Activated CD4-positive, alpha-beta T cell treated with anti-CD3 and anti-CD28 coated beads for 36 hours (primary cell): ENCODE measurements around the gene FLNB. TPM values are rescaled to one million over a fixed set of nuclear protein-coding genes. Genes with fewer than 3 reads are reported as not detected.

Experiments
- ATAC-seq: fragments of 200-7000 bp; cut with Tn5 transposase; one replicate; pipeline ENCODE4 v1.10.0; 2021; ENCODE audit warnings: mild to moderate bottlenecking, moderate library complexity
- CTCF ChIA-PET: fragments of 350-600 bp; sonication (Branson Sonifier 250); formaldehyde crosslinking; loops from one replicate; lab custom pipeline; 2021; ENCODE audit warnings: antibody characterized with exemption; lab: Charles Lee
- POLR2A ChIA-PET: fragments of 350-600 bp; sonication (Branson Sonifier 250); formaldehyde crosslinking; loops from one replicate; lab custom pipeline; 2021; ENCODE audit warnings: antibody characterized with exemption, inconsistent platforms; lab: Charles Lee
- DNase-seq: peaks from one replicate; pipeline ENCODE4 v3.0.0-alpha.2; 2020
- H3K27ac Mint-ChIP-seq: one replicate; pipeline ENCODE4 v1.8.0; 2021; ENCODE audit warnings: mixed read lengths
- H3K27me3 Mint-ChIP-seq: one replicate; pipeline ENCODE4 v1.8.0; 2021; ENCODE audit warnings: mixed read lengths
- H3K36me3 Mint-ChIP-seq: one replicate; pipeline ENCODE4 v1.8.0; 2021; ENCODE audit warnings: low read depth, mixed read lengths
- H3K4me1 Mint-ChIP-seq: one replicate; pipeline ENCODE4 v1.8.0; 2021; ENCODE audit warnings: mixed read lengths
- H3K4me3 Mint-ChIP-seq: one replicate; pipeline ENCODE4 v1.8.0; 2021; ENCODE audit warnings: mild to moderate bottlenecking, moderate library complexity, mixed read lengths
- H3K9me3 Mint-ChIP-seq: one replicate; pipeline ENCODE4 v1.8.0; 2021; ENCODE audit warnings: low read depth, mixed read lengths
- intact Hi-C, 2 experiments: fragments of 100-400 bp; cut with DNase I in 1 of 2; cut with micrococcal nuclease in 1 of 2; formaldehyde crosslinking; loops; one replicate each; pipeline versions ENCODE4 v1.14.2 to v1.15.1; 2022 to 2024; cut with DNase I, micrococcal nuclease
- total RNA-seq, 2 experiments: library from RNA; stranded (reverse); gene quantifications; one replicate each; pipeline ENCODE4 v1.2.3, GENCODE V29; 2021

Gene FLNB
- total RNA-seq, 2 experiments from 2014 or later = 25.4 to 29.1 TPM

GRCh38 chr3:58112185-58112535 is 103.9 kb downstream of the FLNB start:
- intact Hi-C loops = no loop called here
- Mint-ChIP-seq H3K36me3 (peaks cover 27% of the 10 kb centered on the region), H3K27me3 (no peaks in the 10 kb centered on the region), H3K4me1 (peaks cover 27% of the 10 kb centered on the region), H3K4me3 (no peak overlapping the region), H3K27ac (no peak overlapping the region), H3K9me3 (no peaks in the 10 kb centered on the region)
- no peak for DNase-seq
- ChIA-PET POLR2A (no interaction called here), CTCF (no interaction called here)
- no peak for ATAC-seq

DNA sequence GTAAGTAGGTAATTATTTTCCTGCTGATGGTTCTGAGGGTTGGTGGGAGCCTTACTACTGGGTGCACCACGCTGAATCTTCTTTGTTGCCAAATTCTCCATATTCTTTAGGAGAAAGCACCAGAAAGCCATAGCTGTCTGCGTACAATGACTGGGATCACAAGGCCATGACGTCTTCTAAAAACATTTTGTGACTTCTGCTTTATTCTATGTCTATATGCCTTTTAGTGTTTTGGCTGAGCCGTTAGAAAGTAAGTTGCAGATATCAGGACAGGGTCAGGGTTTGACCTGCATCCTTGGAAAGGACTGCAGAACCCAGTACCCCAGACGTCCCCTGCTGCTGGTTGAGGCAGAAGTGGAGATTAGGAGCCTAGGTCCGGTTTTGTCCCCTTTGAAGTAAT is 107.0 kb downstream of the FLNB start:
- H3K27ac Mint-ChIP-seq = no peak overlapping the region
- ChIA-PET POLR2A (no interaction called here), CTCF (interaction anchor here (1.0 kb wide), 1 partner anchor 51 kb away, joined by 3 read pairs; no protein-coding TSS in a partner anchor)
- no peaks in the 10 kb centered on the region for H3K27me3 Mint-ChIP-seq
- no peaks in the 10 kb centered on the region for H3K9me3 Mint-ChIP-seq
- DNase-seq (no peak), ATAC-seq (no peak)
- H3K4me3 Mint-ChIP-seq = no peak overlapping the region
- H3K4me1 Mint-ChIP-seq = peaks cover 29% of the 10 kb centered on the region
- H3K36me3 Mint-ChIP-seq = peaks cover 21% of the 10 kb centered on the region
- intact Hi-C loops = no loop called here

DNA sequence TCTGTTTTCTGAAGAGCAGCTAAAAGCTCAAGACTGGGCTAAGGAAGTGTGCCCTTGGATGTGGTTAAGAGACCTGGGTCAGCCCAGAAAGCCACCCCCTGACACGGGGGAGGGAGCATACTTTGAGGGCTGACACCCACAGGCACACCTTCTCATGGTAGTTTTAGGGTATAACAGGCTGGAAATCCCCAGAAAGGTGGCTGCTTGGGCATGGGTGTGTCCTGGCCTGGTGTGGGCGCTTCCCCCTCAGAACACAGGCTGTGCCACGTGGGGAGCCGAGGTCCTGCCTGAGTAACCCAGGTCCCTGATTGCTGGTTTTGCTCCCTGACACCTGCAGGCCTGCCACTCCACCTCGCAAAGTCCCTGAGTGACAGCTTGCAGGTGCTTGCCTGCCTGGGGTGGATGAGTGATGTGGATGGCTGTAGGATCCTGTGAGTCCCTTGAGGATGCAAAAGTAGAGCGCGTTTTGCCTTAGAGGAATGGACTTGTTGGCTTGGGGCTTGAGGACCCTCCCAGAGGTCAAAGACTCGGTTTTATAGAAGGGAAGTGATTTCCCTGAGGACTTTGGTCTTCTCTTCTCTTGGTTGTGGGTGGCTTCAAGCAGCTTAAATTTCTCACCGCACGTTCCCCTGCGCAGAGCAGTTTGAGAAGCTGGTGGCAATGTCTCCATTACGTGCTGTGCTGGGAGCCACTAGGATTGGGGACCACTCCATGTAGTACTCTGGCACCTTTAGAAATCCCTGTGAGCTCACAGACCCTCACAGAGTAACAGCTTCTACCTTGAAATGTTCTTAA is 108.1 kb downstream of the FLNB start:
- ATAC-seq (peak; percentile 79), DNase-seq (peak; percentile 52)
- CTCF ChIA-PET = no interaction called here
- Mint-ChIP-seq H3K4me1 (peaks cover 29% of the 10 kb centered on the region), H3K27ac (peak overlapping the region; percentile 26), H3K9me3 (no peaks in the 10 kb centered on the region), H3K4me3 (no peak overlapping the region), H3K36me3 (peaks cover 21% of the 10 kb centered on the region), H3K27me3 (no peaks in the 10 kb centered on the region)
- POLR2A ChIA-PET = no interaction called here
- intact Hi-C loops = no loop called here

GRCh38 chr3:58116985-58117384 is 108.8 kb downstream of the FLNB start:
- peaks cover 29% of the 10 kb centered on the region for H3K4me1 Mint-ChIP-seq
- DNase-seq = no peak
- no peaks in the 10 kb centered on the region for H3K9me3 Mint-ChIP-seq
- peaks cover 21% of the 10 kb centered on the region for H3K36me3 Mint-ChIP-seq
- H3K27ac Mint-ChIP-seq = no peak overlapping the region
- POLR2A ChIA-PET = interaction anchor here (0.7 kb wide), 1 partner anchor 17 kb away, joined by 3 read pairs; no protein-coding TSS in a partner anchor
- ATAC-seq = no peak
- no peaks in the 10 kb centered on the region for H3K27me3 Mint-ChIP-seq
- intact Hi-C loops = no loop called here
- CTCF ChIA-PET = interaction anchor here (0.8 kb wide), 1 partner anchor 331 kb away, joined by 4 read pairs; no protein-coding TSS in a partner anchor
- H3K4me3 Mint-ChIP-seq = no peak overlapping the region

DNA sequence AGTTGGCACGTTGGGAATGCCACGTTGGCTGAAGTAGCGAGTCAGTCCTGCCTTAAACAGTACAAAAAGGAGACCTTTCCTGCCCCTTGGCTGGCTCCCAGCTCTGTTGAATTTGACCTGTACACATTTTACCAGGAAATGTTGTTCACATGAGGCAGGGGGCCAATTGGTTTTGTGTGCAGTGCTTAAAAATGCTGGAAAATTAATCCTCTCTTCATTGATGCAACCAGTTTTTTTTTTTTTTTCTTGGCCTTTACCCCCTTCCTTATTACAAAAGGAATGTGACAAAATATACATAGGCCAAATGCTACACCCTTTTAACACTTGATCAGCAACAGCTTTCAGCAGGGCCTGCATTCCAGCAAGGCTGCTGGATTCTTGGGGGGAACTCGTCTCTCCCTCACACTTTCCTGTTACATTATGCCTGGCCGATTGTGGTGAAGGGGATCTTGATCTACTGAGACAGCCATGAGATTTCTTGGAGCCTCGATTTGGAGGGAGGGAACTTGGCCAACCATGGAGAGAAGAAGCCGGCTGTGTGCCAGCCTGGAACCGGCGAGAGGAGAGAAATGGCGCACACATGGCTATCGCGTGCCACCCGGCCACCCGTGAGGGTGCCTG is 109.4 kb downstream of the FLNB start:
- Mint-ChIP-seq H3K27ac (no peak overlapping the region), H3K4me1 (peaks cover 26% of the 10 kb centered on the region)
- intact Hi-C loops = no loop called here

GRCh38 chr3:58119186-58119585 is 111.0 kb downstream of the FLNB start:
- POLR2A ChIA-PET = no interaction called here

More for the DNA sequence above, 109.4 kb downstream of the FLNB start:
- H3K36me3 Mint-ChIP-seq = peaks cover 19% of the 10 kb centered on the region
- no peak overlapping the region for H3K4me3 Mint-ChIP-seq
- ChIA-PET CTCF (interaction anchor here (0.8 to 1.9 kb wide), 2 partner anchors 49 to 332 kb away, joined by 4 to 12 read pairs; no protein-coding TSS in a partner anchor), POLR2A (interaction anchor here (0.7 kb wide), 1 partner anchor 18 kb away, joined by 3 read pairs; no protein-coding TSS in a partner anchor)
- no peaks in the 10 kb centered on the region for H3K27me3 Mint-ChIP-seq
- no peaks in the 10 kb centered on the region for H3K9me3 Mint-ChIP-seq
- ATAC-seq (no peak), DNase-seq (no peak)

DNA sequence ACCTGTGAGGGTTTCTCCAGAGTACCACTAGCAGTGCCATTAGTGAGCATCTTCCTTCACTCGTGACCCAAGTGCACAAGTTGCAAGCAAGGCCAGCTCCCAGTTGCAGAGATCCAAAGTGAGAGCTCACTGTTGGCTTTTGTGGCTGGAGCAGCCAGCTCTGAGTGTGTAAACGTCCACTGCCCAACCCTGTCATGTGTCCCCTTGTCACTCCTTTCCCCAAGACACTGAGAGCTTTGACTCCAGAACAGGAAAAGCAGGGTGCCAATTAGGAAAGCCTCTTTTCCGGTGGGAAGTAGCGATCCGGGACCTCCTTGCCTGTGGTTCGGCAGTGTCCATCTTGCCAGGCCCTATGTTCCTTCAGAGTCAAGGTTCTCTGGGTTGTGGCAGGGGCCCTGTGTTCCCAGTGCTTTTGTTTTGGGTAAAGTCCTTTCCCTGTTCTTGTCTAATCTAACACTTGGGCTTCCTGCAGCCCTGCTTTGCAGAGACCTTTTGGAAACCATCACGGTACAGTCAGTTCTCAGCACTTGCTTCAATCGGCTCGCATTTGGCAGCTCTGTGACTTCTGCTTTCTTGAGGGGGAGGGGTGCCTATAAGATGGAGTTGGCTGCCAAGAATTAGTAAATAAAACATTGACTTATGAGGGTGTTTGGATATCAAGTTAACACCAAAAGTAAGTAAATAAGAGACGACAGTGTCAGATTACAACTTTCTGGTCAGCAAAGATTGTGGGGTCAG is 112.0 kb downstream of the FLNB start:
- H3K36me3 Mint-ChIP-seq = peaks cover 23% of the 10 kb centered on the region
- CTCF ChIA-PET = interaction anchor here (2.1 kb wide), 1 partner anchor 57 kb away, joined by 7 read pairs; no protein-coding TSS in a partner anchor
- no peak for ATAC-seq

More at GRCh38 chr3:58119186-58119585, 111.0 kb downstream of the FLNB start:
- DNase-seq (no peak), ATAC-seq (no peak)
- intact Hi-C loops = no loop called here
- CTCF ChIA-PET = interaction anchor here (0.9 to 2.1 kb wide), 3 partner anchors 43 to 58 kb away, joined by 3 to 12 read pairs (median 7); no protein-coding TSS in a partner anchor
- no peaks in the 10 kb centered on the region for H3K27me3 Mint-ChIP-seq
- peaks cover 26% of the 10 kb centered on the region for H3K4me1 Mint-ChIP-seq
- H3K9me3 Mint-ChIP-seq = no peaks in the 10 kb centered on the region
- H3K36me3 Mint-ChIP-seq = peaks cover 23% of the 10 kb centered on the region
- H3K27ac Mint-ChIP-seq = no peak overlapping the region
- H3K4me3 Mint-ChIP-seq = no peak overlapping the region

GRCh38 chr3:58121183-58121582 is 113.0 kb downstream of the FLNB start:
- CTCF ChIA-PET = no interaction called here

More for the DNA sequence above, 112.0 kb downstream of the FLNB start:
- DNase-seq = no peak
- Mint-ChIP-seq H3K4me1 (peaks cover 21% of the 10 kb centered on the region), H3K27ac (no peak overlapping the region), H3K9me3 (no peaks in the 10 kb centered on the region), H3K27me3 (no peaks in the 10 kb centered on the region), H3K4me3 (no peak overlapping the region)
- intact Hi-C loops = no loop called here
- POLR2A ChIA-PET = no interaction called here

GRCh38 chr3:58122936-58123700 is 114.9 kb downstream of the FLNB start:
- H3K36me3 Mint-ChIP-seq = peaks cover 32% of the 10 kb centered on the region
- CTCF ChIA-PET = interaction anchor here (0.6 to 1.0 kb wide), 2 partner anchors 13 to 17 kb away, joined by 3 read pairs; no protein-coding TSS in a partner anchor
- intact Hi-C loops = no loop called here
- H3K9me3 Mint-ChIP-seq = no peaks in the 10 kb centered on the region
- POLR2A ChIA-PET = no interaction called here
- H3K27me3 Mint-ChIP-seq = no peaks in the 10 kb centered on the region
- H3K4me1 Mint-ChIP-seq = no peaks in the 10 kb centered on the region
- no peak for ATAC-seq
- H3K27ac Mint-ChIP-seq = no peak overlapping the region
- DNase-seq = no peak
- no peak overlapping the region for H3K4me3 Mint-ChIP-seq

More at GRCh38 chr3:58121183-58121582, 113.0 kb downstream of the FLNB start:
- ATAC-seq = no peak
- intact Hi-C loops = no loop called here
- H3K27me3 Mint-ChIP-seq = no peaks in the 10 kb centered on the region
- no peak for DNase-seq
- H3K27ac Mint-ChIP-seq = no peak overlapping the region
- no peak overlapping the region for H3K4me3 Mint-ChIP-seq
- POLR2A ChIA-PET = interaction anchor here (0.7 kb wide), 1 partner anchor 64 kb away, joined by 7 read pairs; no protein-coding TSS in a partner anchor
- peaks cover 11% of the 10 kb centered on the region for H3K4me1 Mint-ChIP-seq
- peaks cover 25% of the 10 kb centered on the region for H3K36me3 Mint-ChIP-seq
- no peaks in the 10 kb centered on the region for H3K9me3 Mint-ChIP-seq

- Mint-ChIP-seq H3K27me3 (no peaks in the 10 kb centered on the region), H3K4me1 (no peaks in the 10 kb centered on the region), H3K27ac (no peak overlapping the region), H3K4me3 (no peak overlapping the region), H3K9me3 (no peaks in the 10 kb centered on the region), H3K36me3 (peaks cover 32% of the 10 kb centered on the region)
- ATAC-seq (no peak), DNase-seq (no peak)
- POLR2A ChIA-PET = no interaction called here
- CTCF ChIA-PET = interaction anchor here (1.2 kb wide), 1 partner anchor 8 kb away, joined by 4 read pairs; no protein-coding TSS in a partner anchor
- intact Hi-C loops = no loop called here
Measured at GRCh38 chr3:58124387-58124786, 116.2 kb downstream of the FLNB start.
